Ovary (tissue), 3 donors: ENCODE data around the gene CRB2.

Experiments used
- POLR2A ChIP-seq: fragments of 450-650 bp; IDR thresholded peaks from one replicate; pipeline ENCODE4 v1.6.1; 2017; ENCODE audit warnings: antibody characterized with exemption, mild to moderate bottlenecking, moderate library complexity
- TF ChIP-seq, protein P1 (sequence below), 3 donors: fragments of 450-650 bp in 2 of 3; fragments of 200-600 bp in 1 of 3; IDR thresholded peaks; one replicate each; pipeline versions ENCODE4 v1.5.1 to v1.8.0; 2016 to 2022; ENCODE audit warnings: antibody characterized with exemption in 3 of 3, mild to moderate bottlenecking in 1 of 3
- donor health status: DM: no; HTN: no; CAD: no.

DNA sequence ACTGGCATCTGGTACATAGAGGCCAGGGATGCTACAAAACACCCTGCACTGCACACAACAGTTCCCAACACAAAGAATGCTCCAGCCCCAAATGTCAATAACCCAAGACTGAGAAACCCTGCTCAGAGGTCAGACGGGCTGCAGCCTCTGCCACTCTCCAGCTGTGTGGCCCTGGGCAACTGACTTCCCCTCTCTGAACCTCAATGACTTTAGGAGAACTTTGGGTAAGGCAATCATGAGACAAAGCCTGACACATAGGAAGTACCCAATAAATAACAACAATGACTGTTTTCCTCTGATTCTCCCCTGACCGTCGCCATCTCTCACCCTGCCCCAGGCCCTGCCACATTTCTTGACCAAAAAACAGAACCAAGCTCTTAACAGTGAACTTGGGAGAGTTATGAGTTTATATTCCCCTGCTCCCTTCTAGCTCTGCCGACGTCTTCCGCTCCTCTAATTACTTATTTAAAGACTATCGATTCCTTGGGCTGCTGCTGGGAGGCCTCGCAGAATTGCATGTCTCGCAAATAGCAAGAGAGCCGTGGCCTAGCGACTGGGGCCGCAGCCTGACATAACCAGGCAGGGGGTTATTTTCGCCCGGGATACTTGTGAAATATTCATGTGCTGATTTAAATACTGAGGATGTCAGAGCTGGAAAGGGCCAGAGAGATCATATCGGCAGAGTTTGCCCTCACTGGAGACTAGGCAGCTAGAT, 24.5 kb upstream of the CRB2 start:
- TF ChIP-seq POLR2A: no peak
- TF ChIP-seq, protein P1, sequence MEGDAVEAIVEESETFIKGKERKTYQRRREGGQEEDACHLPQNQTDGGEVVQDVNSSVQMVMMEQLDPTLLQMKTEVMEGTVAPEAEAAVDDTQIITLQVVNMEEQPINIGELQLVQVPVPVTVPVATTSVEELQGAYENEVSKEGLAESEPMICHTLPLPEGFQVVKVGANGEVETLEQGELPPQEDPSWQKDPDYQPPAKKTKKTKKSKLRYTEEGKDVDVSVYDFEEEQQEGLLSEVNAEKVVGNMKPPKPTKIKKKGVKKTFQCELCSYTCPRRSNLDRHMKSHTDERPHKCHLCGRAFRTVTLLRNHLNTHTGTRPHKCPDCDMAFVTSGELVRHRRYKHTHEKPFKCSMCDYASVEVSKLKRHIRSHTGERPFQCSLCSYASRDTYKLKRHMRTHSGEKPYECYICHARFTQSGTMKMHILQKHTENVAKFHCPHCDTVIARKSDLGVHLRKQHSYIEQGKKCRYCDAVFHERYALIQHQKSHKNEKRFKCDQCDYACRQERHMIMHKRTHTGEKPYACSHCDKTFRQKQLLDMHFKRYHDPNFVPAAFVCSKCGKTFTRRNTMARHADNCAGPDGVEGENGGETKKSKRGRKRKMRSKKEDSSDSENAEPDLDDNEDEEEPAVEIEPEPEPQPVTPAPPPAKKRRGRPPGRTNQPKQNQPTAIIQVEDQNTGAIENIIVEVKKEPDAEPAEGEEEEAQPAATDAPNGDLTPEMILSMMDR (IDR thresholded peaks at IDR 0.05): no peak
